ENCODE results near the gene CSKMT. TPM values are rescaled to one million over a fixed set of nuclear protein-coding genes. Genes with fewer than 3 reads are reported as not detected.
"Not testable (repeated sequence)": the region's sequence is repeated elsewhere in the genome, so short reads cannot be mapped to it uniquely, and the experiment has no call there.

The CSKMT gene, protein sequence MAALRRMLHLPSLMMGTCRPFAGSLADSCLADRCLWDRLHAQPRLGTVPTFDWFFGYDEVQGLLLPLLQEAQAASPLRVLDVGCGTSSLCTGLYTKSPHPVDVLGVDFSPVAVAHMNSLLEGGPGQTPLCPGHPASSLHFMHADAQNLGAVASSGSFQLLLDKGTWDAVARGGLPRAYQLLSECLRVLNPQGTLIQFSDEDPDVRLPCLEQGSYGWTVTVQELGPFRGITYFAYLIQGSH
- 1 to 10 TPM in 5 of 6 experiments, under 1 TPM in 1; 0.74 to 4.1 (median 2.6) TPM for total RNA-seq
- long read RNA-seq, partial matches to known transcripts = 0 of 1 reads
- long read RNA-seq, other reads (novel, unspliced or antisense) = 0 of 1 reads

- peak; percentile 96 for DNase-seq
- WGBS (ENCODE audit: insufficient coverage, low coverage, low lambda C conversion rate, missing lambda C conversion rate) = under 1% methylated on average over 26 of the region's 47 CpGs
- intact Hi-C loops (cut with DNase I) = no loop called here
- Histone ChIP-seq H3K36me3 (peaks cover 0 to 15% (median 2%) of the 10 kb centered on the region in 4 donors), H3K27ac (peak within 1 kb of the TSS; percentile 66 to 81 (median 72)), H3K4me1 (peaks cover 0 to 40% (median 13%) of the 10 kb centered on the region in 4 donors), H3K27me3 (no peaks in the 10 kb centered on the region), H3K4me3 (peak within 1 kb of the TSS; percentile 70 to 89 (median 75)), H3K9me3 (no peaks in the 10 kb centered on the region)
- TF ChIP-seq POLR2A (IDR thresholded peaks at IDR 0.05) = peak; percentile 97
- TF ChIP-seq CTCF (IDR thresholded peaks at IDR 0.05) = no peak
- peak; percentile 94 to 97 (median 95) for ATAC-seq
These were observed at the start of gene CSKMT, which contains the start of gene C11orf98 for GRCh38 chr11:62665075-62665598. Gene CSKMT (plus strand): TSS chr11:62665312. CDS start chr11:62665880, 568 bp downstream. Gene C11orf98 (minus strand): TSS chr11:62665210. CDS start chr11:62665169, 41 bp downstream.

DNA sequence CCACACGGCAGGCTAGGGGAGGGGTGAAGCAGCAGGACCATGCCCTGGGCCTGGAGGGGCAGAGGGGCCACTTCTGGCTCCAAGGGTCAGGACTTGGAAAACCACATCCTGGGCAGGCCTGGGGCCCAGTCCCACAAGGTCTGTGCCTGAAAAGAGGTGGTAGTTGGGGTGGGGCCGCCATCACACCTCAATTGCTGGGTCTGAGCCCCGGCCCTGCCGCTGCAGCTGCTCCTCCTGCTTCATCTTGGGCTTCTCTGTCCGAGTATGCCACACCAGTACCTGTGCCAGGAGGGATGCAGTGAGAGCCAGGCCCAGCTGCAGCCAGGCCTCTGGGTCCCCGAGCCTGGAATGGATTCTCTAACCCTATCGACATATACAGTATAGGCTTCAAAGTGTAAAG, 49.6 kb upstream of the CSKMT start:
- TF ChIP-seq POLR2A (IDR thresholded peaks at IDR 0.05) = no peak
- no peak for TF ChIP-seq CTCF (IDR thresholded peaks at IDR 0.05)
- no peak overlapping the region for H3K27ac ChIP-seq
- H3K4me1 ChIP-seq = peaks cover 0 to 18% (median 5%) of the 10 kb centered on the region in 4 donors
- no peak overlapping the region for H3K4me3 ChIP-seq
- DNase-seq (no peak), ATAC-seq (no peak)
- intact Hi-C loops (cut with DNase I) = loop anchor here in 1 of 2 donors (10.0 kb wide), 1 partner anchor 59 kb away; the partner anchor contains the start of genes LBHD1, UBXN1 and UQCC3
- WGBS (ENCODE audit: insufficient coverage, low coverage, low lambda C conversion rate, missing lambda C conversion rate) = no CpG with 5 or more reads among the region's 7 CpGs
- no peaks in the 10 kb centered on the region for H3K9me3 ChIP-seq
- no peaks in the 10 kb centered on the region for H3K36me3 ChIP-seq
- no peaks in the 10 kb centered on the region for H3K27me3 ChIP-seq

GRCh38 chr11:62616957-62617356, 48.2 kb upstream of the CSKMT start:
- 100% methylated on average over 4 of the region's 14 CpGs for WGBS (ENCODE audit: insufficient coverage, low coverage, low lambda C conversion rate, missing lambda C conversion rate)
- peaks cover 0 to 14% (median 4%) of the 10 kb centered on the region in 4 donors for H3K4me1 ChIP-seq
- not testable (repeated sequence) for DNase-seq, H3K27me3 ChIP-seq, H3K36me3 ChIP-seq, H3K4me3 ChIP-seq, H3K27ac ChIP-seq, H3K9me3 ChIP-seq, ATAC-seq
- intact Hi-C loops (cut with DNase I) = loop anchor here in 1 of 2 donors (10.0 kb wide), 1 partner anchor 58 kb away; the partner anchor contains the start of genes LBHD1, UBXN1 and UQCC3

GRCh38 chr11:62621027-62621566, 44.0 kb upstream of the CSKMT start:
- DNase-seq = no peak
- intact Hi-C loops (cut with DNase I) = no loop called here
- H3K36me3 ChIP-seq = peaks cover 0 to 12% (median 3%) of the 10 kb centered on the region in 4 donors
- H3K9me3 ChIP-seq = no peaks in the 10 kb centered on the region
- TF ChIP-seq POLR2A (IDR thresholded peaks at IDR 0.05) = no peak
- TF ChIP-seq CTCF (IDR thresholded peaks at IDR 0.05) = no peak
- H3K4me1 ChIP-seq = peaks cover 0 to 8% (median 4%) of the 10 kb centered on the region in 4 donors
- H3K27ac ChIP-seq = peak overlapping the region; percentile 54 to 76 (median 61)
- H3K4me3 ChIP-seq = peak overlapping the region; percentile 74 to 90 (median 76)
- H3K27me3 ChIP-seq = no peaks in the 10 kb centered on the region
- 13% methylated on average over 8 of the region's 8 CpGs for WGBS (ENCODE audit: insufficient coverage, low coverage, low lambda C conversion rate, missing lambda C conversion rate)
- no peak for ATAC-seq

All from right lobe of liver (tissue), 6 donors.